Measurements from ENCODE around the gene RAB9B. TPM values are rescaled to one million over a fixed set of nuclear protein-coding genes. Genes with fewer than 3 reads are reported as not detected.

The RAB9B gene
- total and polyA plus RNA-seq, 2 of the 13 experiments (the other 11 are each of a cell fraction or from before 2014, with no cell fraction given) = 0.04 TPM; not detected in 1

GRCh38 chrX:103825881-103826280 lies 6.2 kb downstream of the RAB9B start:
- ChIA-PET CTCF (ENCODE audit: low intra/inter-chr PET ratio, low total read pairs) (no interaction called here), POLR2A (no interaction called here)
- H3K9me3 ChIP-seq (ENCODE audit: low read length) = no peaks in the 10 kb centered on the region
- no peak overlapping the region for H2AFZ ChIP-seq (ENCODE audit: low read length)
- in situ Hi-C loops (cut with HindIII; ENCODE audit: extremely low pct_ligation_motif_present, low pct_unique_long_range_greater_than_20kb) (loop anchor here (25.0 kb wide), 2 partner anchors 111 to 286 kb away; partner anchors contain the start of gene ZCCHC18), intact Hi-C loops (cut with micrococcal nuclease; ENCODE audit: unreplicated experiment) (no loop called here)
- H3K4me1 ChIP-seq (ENCODE audit: insufficient read depth, low read length) = no peaks in the 10 kb centered on the region
- H3K27ac ChIP-seq (ENCODE audit: extremely low read length, insufficient read depth, low read length) = no peak overlapping the region
- peaks cover 0 to 1% of the 10 kb centered on the region in 2 experiments; a peak in 2 of 5 replicates for H3K27me3 ChIP-seq (ENCODE audit: control insufficient read depth in 1 of 2, insufficient read depth in 2 of 2, low read length in 2 of 2)
- no peak overlapping the region for H3K9ac ChIP-seq (ENCODE audit: insufficient read depth, low read depth, low read length)
- H3K4me3 ChIP-seq (replicated peaks in 1 of 3; ENCODE audit: insufficient read depth in 1 of 3, low read depth in 2 of 3, low read length in 3 of 3) = no peak overlapping the region
- DNase-seq (ENCODE audit: low spot score) (no peak), FAIRE-seq (no peak), ATAC-seq (no peak)
- WGBS (ENCODE audit: low lambda C conversion rate) = 93% methylated on average over 1 of the region's 1 CpG
- no peaks in the 10 kb centered on the region for H3K79me2 ChIP-seq (ENCODE audit: insufficient read depth, low read length)
- no peaks in the 10 kb centered on the region for H3K36me3 ChIP-seq (replicated peaks in 1 of 2; ENCODE audit: control insufficient read depth in 1 of 2, insufficient read depth in 2 of 2, low read length in 2 of 2)
- H3K4me2 ChIP-seq (ENCODE audit: low read depth, low read length) = no peak overlapping the region
- no peaks in the 10 kb centered on the region for H4K20me1 ChIP-seq (ENCODE audit: insufficient read depth, low read length)
- no peak for TF ChIP-seq ZNF552 (CRISPR knock-in tag; IDR thresholded peaks at IDR 0.05; ENCODE audit: borderline replicate concordance)
- TF ChIP-seq ZNF782 (CRISPR knock-in tag; IDR thresholded peaks at IDR 0.05; ENCODE audit: borderline replicate concordance) = no peak
- TF ChIP-seq NR3C1 (CRISPR knock-in tag; IDR thresholded peaks at IDR 0.05) = no peak
- TF ChIP-seq HMGXB3 (CRISPR knock-in tag; IDR thresholded peaks at IDR 0.05; ENCODE audit: borderline replicate concordance) = no peak
- no peak for TF ChIP-seq ATF3 (CRISPR knock-in tag; IDR thresholded peaks at IDR 0.05)
- no peak for TF ChIP-seq FOXJ3 (CRISPR knock-in tag; IDR thresholded peaks at IDR 0.05; ENCODE audit: borderline replicate concordance)
- TF ChIP-seq POGK (CRISPR knock-in tag; conservative IDR thresholded peaks at IDR 0.05) = no peak
- TF ChIP-seq, protein P1, sequence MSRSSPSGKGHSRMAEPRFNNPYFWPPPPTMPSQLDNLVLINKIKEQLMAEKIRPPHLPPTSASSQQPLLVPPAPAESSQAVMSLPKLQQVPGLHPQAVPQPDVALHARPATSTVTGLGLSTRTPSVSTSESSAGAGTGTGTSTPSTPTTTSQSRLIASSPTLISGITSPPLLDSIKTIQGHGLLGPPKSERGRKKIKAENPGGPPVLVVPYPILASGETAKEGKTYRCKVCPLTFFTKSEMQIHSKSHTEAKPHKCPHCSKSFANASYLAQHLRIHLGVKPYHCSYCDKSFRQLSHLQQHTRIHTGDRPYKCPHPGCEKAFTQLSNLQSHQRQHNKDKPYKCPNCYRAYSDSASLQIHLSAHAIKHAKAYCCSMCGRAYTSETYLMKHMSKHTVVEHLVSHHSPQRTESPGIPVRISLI (CRISPR knock-in tag; IDR thresholded peaks at IDR 0.05; ENCODE audit: borderline replicate concordance) = no peak
- no peak for TF ChIP-seq PRMT3 (CRISPR knock-in tag; IDR thresholded peaks at IDR 0.05; ENCODE audit: borderline replicate concordance, low read depth)
- no peak for TF ChIP-seq DMAP1 (CRISPR knock-in tag; IDR thresholded peaks at IDR 0.05)
- no peak for TF ChIP-seq PATZ1 (CRISPR knock-in tag; IDR thresholded peaks at IDR 0.05)
- no peak for TF ChIP-seq HIVEP1 (CRISPR knock-in tag; IDR thresholded peaks at IDR 0.05)
- no peak for TF ChIP-seq ZNF20 (CRISPR knock-in tag; IDR thresholded peaks at IDR 0.05)
- no peak for TF ChIP-seq TMF1 (CRISPR knock-in tag; IDR thresholded peaks at IDR 0.05; ENCODE audit: low read depth)
- no peak for TF ChIP-seq FOXP1 (IDR thresholded peaks at IDR 0.05)
- no peak for TF ChIP-seq FOXP1 (CRISPR knock-in tag; IDR thresholded peaks at IDR 0.05)
- no peak for TF ChIP-seq ZNF251 (CRISPR knock-in tag; IDR thresholded peaks at IDR 0.05)
- BruUV-seq (replicated peaks) = no TSS peak
